Pancreas (tissue), 10 donors: ENCODE results near the gene PPP2R2B. TPM values are rescaled to one million over a fixed set of nuclear protein-coding genes. Genes with fewer than 3 reads are reported as not detected.

ENCODE experiments used
- ATAC-seq, 4 donors: fragments of 200-7000 bp; cut with Tn5 transposase; one replicate each; pipeline versions ENCODE4 v1.8.0 to v1.9.1; 2020; ENCODE audit warnings: mild to moderate bottlenecking in 4 of 4, moderate library complexity in 4 of 4
- DNase-seq, 6 donors: peaks; one replicate each; pipeline ENCODE4 v3.0.0-alpha.2; 2020
- FAIRE-seq: peaks from 2 replicates; lab custom pipeline; 2012; peaks lifted over from hg19 to GRCh38; lab: Jason Lieb, UNC
- H3K27ac ChIP-seq, 4 donors: fragments of 200-600 bp; sonication (generic); 1 replicate in 3 of 4; 2 replicates in 1 of 4; pipeline versions ENCODE4 v1.5.0 to v1.8.0; 2020
- H3K27me3 ChIP-seq, 4 donors: fragments of 200-600 bp; one replicate each; pipeline ENCODE4 v1.8.0; 2021
- H3K36me3 ChIP-seq, 3 donors: fragments of 200-600 bp; sonication (generic) in 1 of 3; one replicate each; pipeline versions ENCODE4 v1.5.0 to v1.8.0; 2020 to 2021
- H3K4me1 ChIP-seq, 3 donors: fragments of 200-600 bp; one replicate each; pipeline ENCODE4 v1.8.0; 2021
- H3K4me3 ChIP-seq, 4 donors: fragments of 200-600 bp; sonication (generic) in 2 of 4; one replicate each; pipeline versions ENCODE4 v1.5.0 to v1.8.0; 2020 to 2021
- H3K9me3 ChIP-seq, 4 donors: fragments of 200-600 bp; one replicate each; pipeline ENCODE4 v1.8.0; 2021
- WGBS, 2 donors: extraction: QIAGEN DNeasy Blood & Tissue Kit; methylation state at CpG; one replicate each; pipeline ENCODE4 v1.1.7; 2013; 5-methylcytosine and 5-hydroxymethylcytosine counted together
- intact Hi-C, 3 donors: fragments of 100-400 bp; cut with DNase I; formaldehyde crosslinking; loops; one replicate each; pipeline versions ENCODE4 v1.11.1 to v1.14.2; 2022
- polyA plus RNA-seq, 2 donors: library from polyadenylated mRNA; stranded (reverse); fragments of 200-250 nt; gene quantifications; one replicate each; pipeline ENCODE4 v1.2.3, GENCODE V29; 2013
- total RNA-seq, 6 donors: library from RNA; stranded (reverse); fragmentation: NEBNext Ultra II Directional in 4 of 6; extraction: Animal tissue kit (Norgen Biotek cat#: 25700) in 4 of 6; gene quantifications; one replicate each; pipeline versions ENCODE4 v1.2.1 to v1.2.4, GENCODE V29; 2021 to 2023
- TF ChIP-seq, protein P1 (sequence below), 4 donors: fragments of 200-600 bp; sonication (generic) in 3 of 4; IDR thresholded peaks; one replicate each; pipeline versions ENCODE4 v1.5.0 to v1.8.0; 2021; ENCODE audit warnings: antibody characterized with exemption in 4 of 4
- donor health status: healthy with polysubstance abuse.
- donor health status: DM: no; HTN: no; CAD: no; lungs with moderate emphysema.
- donor health status: DM: no; HTN: no; CAD: no.
- donor health status: control.
- donor health status: control.
- donor health status: Bipolar disorder and iron deficiency.
- donor health status: DM: yes; HTN: yes; CAD: no.
- donor health status: DM: no; HTN: no; CAD: no.
- donor health status: DM: no; HTN: no; CAD: no.
- donor health status: DM: yes; HTN: yes; CAD: no.

Gene PPP2R2B
- total and polyA plus RNA-seq, 8 donors: 0.51 to 3.5 (median 0.81) TPM

GRCh38 chr5:146761811-146762210 is 116.7 kb downstream of the PPP2R2B start:
- WGBS, 2 donors: 53 to 67% methylated on average over 1 of the region's 1 CpG
- intact Hi-C loops: no loop called here
- DNase-seq (no peak), ATAC-seq (no peak), FAIRE-seq (no peak)
- TF ChIP-seq, protein P1, sequence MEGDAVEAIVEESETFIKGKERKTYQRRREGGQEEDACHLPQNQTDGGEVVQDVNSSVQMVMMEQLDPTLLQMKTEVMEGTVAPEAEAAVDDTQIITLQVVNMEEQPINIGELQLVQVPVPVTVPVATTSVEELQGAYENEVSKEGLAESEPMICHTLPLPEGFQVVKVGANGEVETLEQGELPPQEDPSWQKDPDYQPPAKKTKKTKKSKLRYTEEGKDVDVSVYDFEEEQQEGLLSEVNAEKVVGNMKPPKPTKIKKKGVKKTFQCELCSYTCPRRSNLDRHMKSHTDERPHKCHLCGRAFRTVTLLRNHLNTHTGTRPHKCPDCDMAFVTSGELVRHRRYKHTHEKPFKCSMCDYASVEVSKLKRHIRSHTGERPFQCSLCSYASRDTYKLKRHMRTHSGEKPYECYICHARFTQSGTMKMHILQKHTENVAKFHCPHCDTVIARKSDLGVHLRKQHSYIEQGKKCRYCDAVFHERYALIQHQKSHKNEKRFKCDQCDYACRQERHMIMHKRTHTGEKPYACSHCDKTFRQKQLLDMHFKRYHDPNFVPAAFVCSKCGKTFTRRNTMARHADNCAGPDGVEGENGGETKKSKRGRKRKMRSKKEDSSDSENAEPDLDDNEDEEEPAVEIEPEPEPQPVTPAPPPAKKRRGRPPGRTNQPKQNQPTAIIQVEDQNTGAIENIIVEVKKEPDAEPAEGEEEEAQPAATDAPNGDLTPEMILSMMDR (IDR thresholded peaks at IDR 0.05): no peak
- Histone ChIP-seq H3K27me3 (no peaks in the 10 kb centered on the region), H3K27ac (no peak overlapping the region), H3K9me3 (no peaks in the 10 kb centered on the region), H3K4me3 (no peak overlapping the region), H3K4me1 (no peaks in the 10 kb centered on the region), H3K36me3 (no peaks in the 10 kb centered on the region)

GRCh38 chr5:146758938-146759337 is 119.6 kb downstream of the PPP2R2B start:
- no peaks in the 10 kb centered on the region for H3K27me3 ChIP-seq
- H3K27ac ChIP-seq: no peak overlapping the region
- DNase-seq: no peak
- no peak for FAIRE-seq
- no peaks in the 10 kb centered on the region for H3K36me3 ChIP-seq
- H3K4me1 ChIP-seq: no peaks in the 10 kb centered on the region
- TF ChIP-seq, protein P1 (IDR thresholded peaks at IDR 0.05): no peak
- intact Hi-C loops: no loop called here
- ATAC-seq: no peak
- H3K4me3 ChIP-seq: no peak overlapping the region
- H3K9me3 ChIP-seq: no peaks in the 10 kb centered on the region

DNA sequence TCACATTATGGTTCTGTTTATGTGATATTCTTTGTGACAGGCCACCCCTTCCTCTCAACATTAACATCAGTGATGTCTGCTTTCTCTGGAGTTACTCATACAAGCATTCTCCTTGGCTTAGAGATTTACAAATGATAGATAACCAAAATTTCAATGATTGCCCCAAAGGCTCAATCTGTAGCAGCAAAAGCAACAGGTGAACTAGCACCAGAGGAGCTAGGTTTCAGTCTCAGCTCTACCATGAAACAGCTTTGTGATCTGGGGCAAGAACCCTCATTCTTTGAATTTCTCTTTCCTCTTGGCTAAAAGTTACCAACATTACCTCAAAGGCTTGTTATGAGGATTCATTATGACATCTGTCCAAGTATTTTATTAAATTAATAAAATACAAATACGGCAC is 120.5 kb downstream of the PPP2R2B start:
- peaks cover 0 to 5% (median 0%) of the 10 kb centered on the region in 3 donors for H3K4me1 ChIP-seq
- no peaks in the 10 kb centered on the region for H3K9me3 ChIP-seq
- FAIRE-seq (no peak), ATAC-seq (no peak), DNase-seq (no peak)
- WGBS, 2 donors: 85 to 86% methylated on average over 1 of the region's 1 CpG
- no peaks in the 10 kb centered on the region for H3K36me3 ChIP-seq
- TF ChIP-seq, protein P1 (IDR thresholded peaks at IDR 0.05): no peak
- no peaks in the 10 kb centered on the region for H3K27me3 ChIP-seq
- no peak overlapping the region for H3K4me3 ChIP-seq
- H3K27ac ChIP-seq: no peak overlapping the region
- intact Hi-C loops: no loop called here

DNA sequence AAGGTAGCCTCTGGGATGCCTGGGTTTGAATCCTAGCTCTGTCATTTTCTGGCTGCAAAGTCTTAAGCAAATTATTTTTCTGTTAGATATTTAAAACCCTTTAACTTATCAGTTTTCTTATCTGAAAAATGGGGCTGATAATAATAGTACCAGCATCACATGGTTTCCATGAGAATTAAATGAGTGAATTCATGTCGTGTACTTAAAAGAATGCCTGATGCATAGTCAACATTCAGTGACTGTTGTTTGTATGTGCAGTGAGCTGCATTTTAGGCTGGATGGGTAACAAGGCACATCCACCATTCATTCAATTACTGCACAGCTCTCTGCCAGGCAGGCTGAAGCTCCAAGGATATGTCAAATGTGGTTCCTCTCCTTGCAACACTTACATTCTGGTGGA is 122.0 kb downstream of the PPP2R2B start:
- Histone ChIP-seq H3K36me3 (no peaks in the 10 kb centered on the region), H3K4me3 (no peak overlapping the region), H3K9me3 (no peaks in the 10 kb centered on the region), H3K4me1 (peaks cover 0 to 5% (median 0%) of the 10 kb centered on the region in 3 donors), H3K27me3 (no peaks in the 10 kb centered on the region), H3K27ac (no peak overlapping the region)
- no peak for FAIRE-seq
- intact Hi-C loops: no loop called here
- WGBS, 2 donors: 32 to 36% methylated on average over 1 of the region's 1 CpG
- no peak for DNase-seq
- ATAC-seq: no peak
- TF ChIP-seq, protein P1 (IDR thresholded peaks at IDR 0.05): no peak

DNA sequence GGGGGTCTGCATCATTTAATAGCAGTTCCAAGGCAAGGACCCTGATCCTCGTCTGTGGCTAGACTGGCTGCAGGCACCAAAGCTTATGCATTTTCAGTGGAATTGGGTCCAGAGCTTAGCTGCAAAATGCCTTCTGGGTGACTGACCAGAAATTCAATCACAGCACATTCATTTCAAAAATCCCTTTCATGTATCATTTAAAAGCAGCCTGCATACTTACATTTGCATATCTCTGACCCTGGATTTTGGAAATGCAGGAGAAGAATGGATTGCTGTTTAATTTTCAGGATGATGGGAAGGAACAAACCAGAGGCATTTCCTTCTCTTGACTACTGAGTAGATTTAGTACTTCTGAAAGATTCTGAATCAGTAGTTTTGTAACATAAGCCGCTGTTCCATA is 122.8 kb downstream of the PPP2R2B start:
- no peak for FAIRE-seq
- Histone ChIP-seq H3K27ac (no peak overlapping the region), H3K27me3 (no peaks in the 10 kb centered on the region), H3K4me1 (peaks cover 0 to 5% (median 0%) of the 10 kb centered on the region in 3 donors), H3K9me3 (no peaks in the 10 kb centered on the region), H3K36me3 (no peaks in the 10 kb centered on the region), H3K4me3 (no peak overlapping the region)
- DNase-seq: no peak
- intact Hi-C loops: no loop called here
- 54 to 61% methylated on average over 2 of the region's 2 CpGs for WGBS, 2 donors
- ATAC-seq: no peak
- TF ChIP-seq, protein P1 (IDR thresholded peaks at IDR 0.05): no peak
